Measurements from ENCODE around the gene HPS1. TPM values are rescaled to one million over a fixed set of nuclear protein-coding genes. Genes with fewer than 3 reads are reported as not detected.

Gene HPS1
- total and polyA plus RNA-seq, 10 of the 15 experiments (the other 5 are each of a cell fraction or from before 2014, with no cell fraction given): 27.1 to 138 (median 54.8) TPM

GRCh38 chr10:98432330-98432729, 14.4 kb downstream of the HPS1 start (continued):
- TF ChIP-seq CEBPZ (IDR thresholded peaks at IDR 0.05; ENCODE audit: low read depth, low read length): no peak
- TF ChIP-seq BCLAF1 (IDR thresholded peaks at IDR 0.05): no peak

DNA sequence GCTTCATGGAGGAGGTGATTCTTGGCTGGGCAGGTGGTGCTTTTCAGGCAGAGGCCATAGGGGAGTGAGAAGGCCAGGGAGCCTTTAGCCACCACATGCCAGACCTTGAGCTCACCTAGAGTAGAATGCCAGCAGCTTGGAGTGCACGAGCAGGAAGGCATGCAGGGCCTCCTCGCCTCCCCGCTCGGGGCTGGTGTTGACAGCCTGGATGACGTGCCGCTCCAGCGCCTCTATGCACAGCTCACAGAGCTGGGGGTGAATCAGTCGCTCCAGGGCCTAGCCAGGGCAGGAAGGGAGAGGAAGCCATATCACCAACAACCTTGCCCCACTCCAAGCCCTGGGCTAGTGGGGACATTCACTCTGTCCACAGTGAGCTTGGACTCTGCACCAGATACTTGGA, 15.7 kb downstream of the HPS1 start:
- intact Hi-C loops (cut with micrococcal nuclease; ENCODE audit: unreplicated experiment): no loop called here
- no peak for DNase-seq (ENCODE audit: low read depth, low spot score)

More for the DNA sequence above, 15.7 kb downstream of the HPS1 start:
- in situ Hi-C loops (cut with MboI): no loop called here
- FAIRE-seq (no peak), ATAC-seq (no peak)
- Histone ChIP-seq H4K20me1 (ENCODE audit: control insufficient read depth, insufficient read depth) (no peaks in the 10 kb centered on the region), H3K27ac (ENCODE audit: control insufficient read depth, insufficient read depth) (no peak overlapping the region), H3K9ac (ENCODE audit: control insufficient read depth, insufficient read depth, low read length) (no peak overlapping the region), H3K4me1 (ENCODE audit: control insufficient read depth, insufficient read depth, low read length) (no peaks in the 10 kb centered on the region), H3K9me3 (replicated peaks; ENCODE audit: control insufficient read depth, insufficient read depth, low read length) (peaks cover 4% of the 10 kb centered on the region; the same call in 1 of the 3 replicates), H3K4me2 (ENCODE audit: control insufficient read depth, insufficient read depth) (no peak overlapping the region), H3K4me3 (no peak overlapping the region), H3K36me3 (ENCODE audit: control insufficient read depth in 2 of 2, insufficient read depth in 2 of 2, low read length in 1 of 2) (peaks cover 33% of the 10 kb centered on the region in 2 experiments), H2AFZ (ENCODE audit: control insufficient read depth, low read depth, low read length) (no peak overlapping the region), H3K27me3 (replicated peaks in 1 of 2; ENCODE audit: control insufficient read depth in 2 of 2, insufficient read depth in 2 of 2, low read length in 1 of 2) (no peaks in the 10 kb centered on the region), H3K79me2 (ENCODE audit: control insufficient read depth, insufficient read depth, low read length) (no peaks in the 10 kb centered on the region)
- ChIA-PET CTCF (interaction anchor here (0.6 kb wide), 1 partner anchor 295 kb away, joined by 3 read pairs; no protein-coding TSS in a partner anchor), RAD21 (ENCODE audit: unreplicated experiment) (no interaction called here), SMC1A (ENCODE audit: uncharacterized antibody, unreplicated experiment) (no interaction called here), POLR2A (no interaction called here)
- no TSS peak for BruUV-seq (replicated peaks)
- no peak for TF ChIP-seq CREB1 (IDR thresholded peaks at IDR 0.05; ENCODE audit: low read depth)
- no peak for TF ChIP-seq SMAD5 (IDR thresholded peaks at IDR 0.05; ENCODE audit: low read depth)
- no peak for TF ChIP-seq BACH1 (IDR thresholded peaks at IDR 0.05; ENCODE audit: borderline replicate concordance)
- no peak for TF ChIP-seq GATAD2B (conservative IDR thresholded peaks at IDR 0.05; ENCODE audit: low read depth)
- TF ChIP-seq ETV6 (conservative IDR thresholded peaks at IDR 0.05 in 1 of 2, IDR thresholded peaks at IDR 0.05 in 1 of 2; ENCODE audit: borderline replicate concordance in 1 of 2, low read depth in 1 of 2): no peak
- no peak for TF ChIP-seq IRF4 (IDR thresholded peaks at IDR 0.05; ENCODE audit: low read depth, low read length)
- TF ChIP-seq BMI1 (IDR thresholded peaks at IDR 0.05; ENCODE audit: borderline replicate concordance): no peak
- TF ChIP-seq NRF1 (conservative IDR thresholded peaks at IDR 0.05; ENCODE audit: low read depth, low read length): no peak
- 93% methylated on average over 8 of the region's 8 CpGs for WGBS (ENCODE audit: insufficient coverage, insufficient replicate concordance, low lambda C conversion rate, missing lambda C conversion rate)
